HG02571 (cell line): ENCODE data around the gene ANAPC2.
A peak's percentile ranks its signal among the peaks of the same experiment; 100 is the strongest.

Experiments used
- ATAC-seq: cut with Tn5 transposase; IDR thresholded peaks from one replicate; pipeline ENCODE4 v1.9.1; 2021; ENCODE audit warnings: mild to moderate bottlenecking, moderate library complexity; ENCODE audit not compliant: unreplicated experiment

Gene ANAPC2

DNA sequence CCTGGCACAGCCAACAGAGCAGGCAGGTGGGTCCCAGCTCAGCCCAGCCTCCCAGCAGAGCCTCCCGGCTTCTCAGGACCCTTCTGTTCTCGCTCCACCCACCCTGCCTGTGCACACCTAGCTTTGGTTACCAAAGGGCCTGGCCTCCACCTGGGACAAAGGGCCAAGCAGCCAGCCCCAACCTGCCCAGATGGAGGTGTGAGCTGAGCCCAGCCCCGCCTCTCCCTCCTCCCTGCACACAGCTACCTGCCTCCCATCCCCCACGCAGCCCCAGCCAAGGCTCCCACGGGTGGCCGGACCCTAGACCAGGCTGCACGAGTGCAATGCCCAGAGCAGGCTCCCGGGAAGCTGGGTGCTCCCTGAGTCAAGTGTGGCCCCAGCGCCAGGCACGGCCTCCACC lies 6.5 kb upstream of the ANAPC2 start:
- ATAC-seq, result no peak

DNA sequence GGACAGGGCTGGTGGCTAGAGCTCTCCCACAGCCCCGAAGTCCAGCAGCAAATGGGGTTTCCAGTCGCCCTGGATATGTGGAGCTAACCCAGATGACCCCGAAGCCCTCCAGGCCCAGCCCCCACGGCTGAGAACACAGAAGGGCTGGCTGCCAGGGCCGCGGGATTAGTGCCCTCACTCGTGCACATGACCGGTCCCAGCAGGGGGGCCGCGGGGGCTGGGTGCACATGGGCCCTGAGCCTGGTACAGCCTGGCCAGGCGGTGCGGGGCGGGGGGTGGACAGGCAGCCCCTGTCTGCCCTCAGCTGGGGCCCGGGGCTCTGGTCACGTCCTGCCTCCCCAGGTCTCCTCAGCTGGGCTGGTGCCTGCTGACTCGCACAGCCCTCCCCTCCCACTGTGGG lies 6.0 kb upstream of the ANAPC2 start:
- no peak for ATAC-seq

DNA sequence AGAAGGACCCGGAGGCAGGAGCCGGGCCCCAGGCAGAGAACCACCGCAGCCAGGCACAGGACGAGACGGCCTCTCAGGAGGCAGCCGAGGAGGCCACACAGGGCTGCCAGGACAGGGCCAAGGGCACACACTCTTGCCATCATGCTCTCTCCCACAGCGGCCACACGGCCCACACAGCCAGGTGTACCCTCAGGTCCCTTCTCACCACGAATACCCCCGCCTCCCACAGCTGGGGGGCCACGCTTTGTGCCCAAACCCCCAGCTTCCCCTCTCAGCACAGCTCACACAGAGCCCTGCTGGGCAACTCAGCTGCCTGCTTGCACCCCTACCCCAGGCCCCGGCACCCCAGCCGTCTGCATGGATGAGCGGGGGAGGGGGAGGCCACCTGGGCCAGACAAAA lies 5.4 kb upstream of the ANAPC2 start:
- ATAC-seq, result no peak

DNA sequence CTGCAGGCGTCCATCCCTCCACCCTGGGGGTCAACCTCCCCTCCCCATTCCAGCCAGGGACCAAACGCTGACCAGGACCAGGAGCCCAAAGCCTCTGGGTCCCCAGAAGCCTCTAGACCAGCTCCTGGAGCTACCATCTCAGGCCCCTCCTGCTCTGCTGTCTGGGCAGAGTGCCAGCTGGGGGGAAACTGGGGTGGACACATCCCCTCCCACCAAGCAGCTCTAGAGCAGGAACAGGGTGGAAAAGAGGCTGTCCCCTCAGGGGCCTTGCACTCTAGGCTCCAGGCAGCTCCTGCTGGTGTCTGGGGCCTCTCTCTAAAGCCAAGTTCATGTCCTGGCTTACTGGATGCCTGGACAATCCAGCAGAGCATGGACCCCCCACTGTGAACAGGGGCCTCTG lies 4.5 kb upstream of the ANAPC2 start:
- no peak for ATAC-seq

DNA sequence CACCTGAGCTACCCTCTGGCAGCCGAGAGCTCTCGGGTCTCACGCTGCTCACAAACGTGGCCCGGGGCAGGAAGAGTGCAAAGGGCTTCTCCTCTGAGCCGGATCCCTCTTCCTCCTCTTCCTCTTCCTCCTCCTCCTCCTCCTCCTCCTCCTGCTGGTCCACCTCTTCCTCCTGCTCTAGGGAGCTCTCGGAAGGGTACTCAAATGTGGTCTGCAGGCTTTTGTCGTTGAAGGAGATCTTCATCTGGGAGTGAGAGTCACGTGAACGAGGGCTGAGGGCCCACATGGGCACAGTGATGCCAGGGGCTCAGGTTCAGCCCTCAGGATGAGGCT lies 4.1 kb upstream of the ANAPC2 start:
- no peak for ATAC-seq

DNA sequence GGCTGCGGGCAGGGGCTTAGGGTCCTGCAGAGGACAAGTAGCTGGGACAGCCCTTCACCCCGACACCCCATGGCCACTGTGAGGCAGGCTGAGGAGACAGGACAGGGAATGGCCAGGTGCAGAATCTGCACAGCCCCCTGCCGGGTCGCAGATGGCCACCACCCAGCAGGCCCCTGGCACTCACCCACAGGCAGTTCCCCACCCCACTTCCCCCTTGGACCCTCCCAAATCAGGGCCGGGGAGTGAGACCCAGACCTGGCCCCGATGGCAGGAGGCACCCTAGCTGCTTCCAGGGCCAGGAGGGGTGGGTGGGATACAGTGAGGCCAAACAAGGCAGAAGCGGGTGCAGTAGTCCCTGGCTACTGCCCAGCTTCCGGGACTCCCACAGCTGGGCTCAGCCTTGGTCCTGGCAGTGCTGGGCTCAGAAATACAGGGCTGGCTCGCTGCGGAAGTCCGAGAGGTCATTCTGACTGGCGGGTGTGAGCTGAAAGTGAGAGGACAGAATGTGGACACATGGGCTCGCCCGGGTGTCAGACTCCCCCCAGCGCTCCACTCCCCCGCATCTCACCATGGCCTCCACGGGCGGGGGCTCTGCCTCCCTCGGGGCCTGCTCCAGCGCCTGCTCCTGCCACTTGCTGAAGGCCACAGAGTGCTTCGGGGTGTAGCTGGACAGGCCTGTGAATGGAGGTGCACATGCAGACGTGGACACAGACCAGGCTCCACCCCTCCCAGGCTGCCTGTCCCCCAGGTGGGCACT lies 3.5 kb upstream of the ANAPC2 start:
- ATAC-seq, result no peak

DNA sequence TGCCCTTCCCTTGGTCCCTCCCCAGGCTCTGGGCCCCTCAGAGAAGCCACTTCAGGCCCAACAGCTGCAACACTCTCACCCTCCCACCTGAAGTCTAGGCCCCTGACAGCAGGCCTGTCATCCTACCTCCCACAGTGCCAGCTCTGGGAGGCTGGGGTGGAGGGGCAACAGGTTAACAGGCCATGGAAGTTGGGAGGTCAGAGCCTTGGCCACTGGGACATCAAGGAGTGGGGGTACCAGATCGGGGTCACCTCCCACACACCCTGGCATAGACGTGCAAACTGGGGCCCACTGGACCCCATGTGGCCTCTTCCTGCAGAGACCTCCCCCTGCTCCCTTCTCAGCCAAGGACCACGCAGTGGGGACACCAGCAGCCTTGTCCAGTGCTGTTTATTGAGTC lies 2.9 kb upstream of the ANAPC2 start:
- ATAC-seq, result no peak

DNA sequence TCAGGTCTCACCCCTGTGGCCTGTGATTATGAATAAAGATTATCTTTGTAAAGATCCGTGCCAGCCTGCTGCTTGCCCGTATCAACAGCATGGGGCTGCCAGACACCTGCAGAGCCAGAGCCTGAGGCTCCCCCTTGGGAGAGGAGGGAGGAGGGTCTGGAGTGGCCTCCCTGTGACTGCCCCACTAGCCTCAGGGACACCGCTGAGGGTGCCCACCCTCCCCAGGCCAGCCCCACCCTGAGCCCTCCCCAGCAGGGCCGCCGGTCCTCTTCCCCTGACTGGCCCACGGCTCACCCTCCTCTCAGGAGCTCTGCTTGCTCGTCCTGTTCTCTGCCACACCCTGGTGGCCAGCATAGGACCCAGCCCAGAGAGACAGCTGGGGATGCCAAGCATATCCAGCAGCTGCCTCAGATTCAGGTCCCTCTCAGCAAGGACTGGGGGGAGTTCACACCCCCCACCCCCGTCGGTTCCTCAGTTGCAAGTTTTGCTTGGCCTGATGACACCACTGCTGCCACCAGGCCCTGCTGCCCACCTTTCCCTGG lies 2.0 kb upstream of the ANAPC2 start:
- ATAC-seq, result no peak

DNA sequence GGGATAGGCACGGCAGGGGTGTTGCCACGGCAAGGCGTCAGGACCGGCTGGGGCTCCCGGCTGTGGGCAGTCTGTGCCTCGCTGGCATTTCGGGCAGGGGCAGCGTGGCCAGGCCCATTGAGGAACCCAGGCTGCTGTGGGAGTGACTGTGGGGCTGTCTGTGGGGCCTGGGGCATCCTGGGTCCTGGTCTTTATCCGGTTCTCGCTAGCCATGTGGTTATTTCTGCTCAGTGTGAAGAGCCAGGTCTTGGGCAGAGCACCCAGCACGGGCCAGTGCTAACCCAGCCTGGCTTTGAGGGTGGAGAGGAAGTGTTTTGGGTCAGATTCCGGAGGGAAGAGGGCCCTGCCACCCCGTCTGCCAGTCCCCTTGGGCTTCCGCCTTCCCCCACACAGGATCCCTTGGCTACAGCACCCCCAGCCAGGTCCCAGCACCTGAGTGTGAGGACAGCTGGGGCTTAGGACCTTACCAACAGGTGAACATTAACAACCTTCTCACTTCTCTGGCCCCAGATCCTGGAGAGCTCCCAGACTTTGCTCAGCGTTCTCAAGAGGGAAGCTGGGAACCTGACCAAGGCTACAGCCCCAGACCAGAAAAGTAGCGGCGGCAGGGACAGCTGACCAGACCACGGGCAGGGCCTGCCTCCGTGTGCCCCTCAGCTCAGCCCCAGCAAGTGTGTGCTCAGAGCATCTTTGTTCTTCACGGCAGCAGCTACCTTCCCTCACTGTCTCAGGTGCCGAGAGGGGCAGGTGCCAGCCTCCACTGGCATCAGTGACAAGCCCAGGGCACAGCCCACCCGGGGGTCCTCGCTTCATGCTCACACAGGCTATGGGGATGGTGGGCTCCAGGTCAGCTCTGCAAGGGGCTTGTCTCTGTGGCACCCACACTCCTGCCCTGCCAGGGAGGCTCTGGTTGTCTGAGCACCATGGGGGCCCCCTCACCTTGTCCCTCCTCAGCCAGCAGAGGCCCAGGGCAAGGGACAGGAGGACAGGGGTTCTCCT lies 1.2 kb upstream of the ANAPC2 start:
- peak; percentile 13 for ATAC-seq

DNA sequence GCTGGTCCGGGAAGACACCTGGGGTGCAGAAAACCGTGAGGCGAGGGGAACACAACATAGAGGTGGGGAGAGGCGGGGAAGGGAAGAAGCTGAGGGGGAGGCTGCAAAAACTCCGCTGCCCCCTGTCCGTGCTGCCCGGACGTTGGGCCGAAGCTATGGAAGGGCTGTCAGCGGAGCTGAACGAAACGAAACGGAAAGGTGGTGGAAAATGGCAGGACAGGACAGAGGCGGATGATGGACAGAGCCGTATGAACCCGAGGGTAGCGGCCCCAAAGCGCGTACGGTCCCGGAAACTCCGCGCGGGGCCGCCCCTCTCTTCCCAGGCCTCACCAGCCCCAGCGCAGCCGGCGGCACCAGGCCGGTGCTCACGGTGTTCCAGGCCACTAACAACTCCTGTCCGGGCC lies 272 bp downstream of the ANAPC2 start:
- ATAC-seq, result no peak

DNA sequence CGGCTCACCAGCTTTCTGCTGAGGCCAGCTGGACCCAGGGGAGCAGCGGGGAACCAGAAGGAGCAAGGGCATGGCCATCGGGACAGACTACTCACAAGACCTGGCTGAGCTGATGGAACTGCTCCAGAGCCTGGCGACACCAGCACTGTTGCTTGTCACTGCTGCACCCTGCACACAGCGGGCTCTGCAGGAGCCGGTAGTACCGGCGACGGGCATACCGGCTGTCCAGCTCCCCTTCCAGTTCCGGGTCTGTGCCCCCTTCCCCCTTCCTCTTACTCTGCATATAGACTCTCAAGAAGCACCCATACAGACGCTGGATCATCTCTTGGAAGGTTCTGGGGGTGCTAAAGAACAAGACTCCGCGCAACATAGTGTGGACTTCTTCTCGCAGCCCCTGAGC lies 974 bp downstream of the ANAPC2 start:
- no peak for ATAC-seq

DNA sequence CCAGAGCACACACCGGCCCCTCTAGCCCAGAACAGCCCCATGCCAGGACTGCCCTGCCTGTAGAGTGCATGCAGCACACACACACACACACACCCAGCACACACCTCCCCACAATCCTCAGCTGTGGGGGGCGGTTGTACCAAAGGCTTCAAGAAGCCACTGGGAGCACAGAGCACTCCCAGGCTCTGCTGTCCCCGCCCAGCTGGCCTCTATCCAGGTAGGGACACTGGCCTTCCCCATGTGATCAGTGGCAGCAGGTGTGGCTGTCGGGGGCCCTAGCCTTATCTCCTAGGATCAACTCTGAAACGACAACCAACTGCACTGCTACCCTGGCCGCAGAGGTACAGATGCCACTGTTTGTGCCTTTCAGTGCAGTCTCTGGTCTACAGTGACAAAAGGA lies 2.0 kb downstream of the ANAPC2 start:
- no peak for ATAC-seq

DNA sequence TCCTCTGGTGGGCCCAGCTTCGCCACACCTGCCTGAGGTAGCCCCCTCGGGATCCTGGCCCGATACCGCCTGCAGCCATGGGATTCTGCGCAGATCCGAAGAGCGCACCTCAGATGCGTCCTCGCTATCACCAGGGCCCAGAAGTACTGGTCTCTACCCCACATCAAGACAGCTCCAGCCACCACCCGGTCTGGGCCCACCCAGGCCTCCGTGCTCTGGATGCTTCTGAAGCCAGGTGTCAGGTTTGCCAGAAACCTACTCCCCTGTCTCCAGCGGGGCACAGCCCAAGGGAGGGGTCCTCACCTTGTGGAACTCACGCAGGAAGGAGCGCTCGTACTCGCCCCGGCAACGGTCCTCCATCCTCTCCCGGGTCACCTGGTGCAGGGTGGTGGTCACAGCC lies 2.4 kb downstream of the ANAPC2 start:
- ATAC-seq, result no peak

DNA sequence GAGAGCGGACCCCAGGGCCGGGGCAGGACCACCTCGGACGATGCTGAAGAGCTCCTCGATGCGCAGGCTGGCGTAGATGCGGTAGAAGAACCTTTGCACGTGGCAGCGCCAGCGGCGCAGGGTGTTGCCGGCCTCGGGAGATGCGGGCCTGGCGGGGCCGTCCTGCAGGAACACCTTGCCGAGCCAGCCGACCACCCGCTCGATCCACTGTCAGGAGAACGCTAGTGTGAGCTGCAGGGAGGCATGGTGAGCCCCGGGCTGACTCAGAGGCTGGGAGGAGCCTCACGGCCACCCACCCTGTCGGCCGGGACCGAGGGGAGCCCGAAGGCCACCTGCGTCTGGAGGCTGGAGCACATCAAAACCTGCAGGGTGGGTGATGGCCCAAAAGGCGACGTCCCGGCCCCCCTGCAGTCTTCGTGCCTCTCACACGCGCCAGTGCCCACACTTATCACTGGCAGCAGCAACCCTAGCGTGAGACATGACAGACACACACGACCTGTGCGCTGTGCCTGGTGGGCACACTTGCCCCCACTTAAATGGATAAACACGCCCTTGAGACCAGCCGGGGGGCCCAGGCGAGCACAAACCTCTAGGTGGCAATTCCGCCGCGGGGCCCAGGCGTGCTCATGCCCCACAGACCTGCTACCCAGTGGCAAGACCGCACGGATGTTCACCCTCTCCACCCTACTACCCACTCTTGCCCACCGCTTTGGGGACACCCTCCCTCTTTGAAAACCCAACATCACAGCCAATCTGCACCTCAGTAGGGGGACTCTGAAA lies 3.3 kb downstream of the ANAPC2 start:
- no peak for ATAC-seq

DNA sequence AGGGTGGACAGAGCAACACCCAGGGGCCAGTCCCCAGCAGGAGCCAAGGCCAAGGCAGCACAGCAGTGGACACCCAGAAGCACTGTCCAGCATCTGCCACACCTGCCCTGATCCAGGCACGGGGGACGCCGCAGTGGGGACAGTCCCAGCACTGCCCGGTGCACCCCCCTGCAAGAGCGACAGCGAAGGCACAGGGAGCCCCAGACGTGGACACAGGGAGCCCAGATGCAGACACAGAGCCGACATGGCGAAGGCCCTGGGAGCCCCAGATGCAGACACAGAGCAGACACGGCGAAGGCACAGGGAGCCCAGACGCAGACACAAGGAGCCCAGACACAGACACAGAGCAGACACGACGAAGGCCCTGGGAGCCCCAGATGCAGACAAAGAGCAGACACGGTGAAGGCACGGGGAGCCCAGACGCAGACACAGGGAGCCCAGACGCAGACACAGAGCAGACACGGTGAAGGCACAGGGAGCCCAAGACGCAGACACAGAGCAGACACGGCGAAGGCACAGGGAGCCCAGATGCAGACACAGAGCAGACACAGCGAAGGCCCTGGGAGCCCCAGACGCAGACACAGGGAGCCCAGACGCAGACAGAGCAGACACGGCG lies 4.3 kb downstream of the ANAPC2 start:
- ATAC-seq, result no peak

DNA sequence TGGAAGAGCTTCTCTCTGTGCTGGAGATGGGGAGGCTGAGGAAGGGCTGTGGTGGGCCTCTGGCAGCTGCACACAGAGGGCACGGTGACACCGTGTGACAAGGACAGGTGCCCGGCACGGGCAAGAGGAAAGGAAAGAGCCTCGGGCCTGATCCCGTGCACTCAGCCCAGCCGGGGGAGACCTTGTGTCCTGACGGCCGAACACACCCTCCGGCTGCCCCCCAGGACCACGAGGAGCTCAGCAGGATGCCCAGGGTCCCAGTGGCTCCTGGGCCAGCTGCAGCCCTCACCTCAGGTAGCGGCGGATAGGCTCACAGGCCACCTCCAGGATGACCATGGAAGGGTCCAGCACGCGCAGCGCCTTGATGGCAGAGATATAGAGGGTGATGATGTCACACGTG lies 5.5 kb downstream of the ANAPC2 start:
- ATAC-seq, result no peak

DNA sequence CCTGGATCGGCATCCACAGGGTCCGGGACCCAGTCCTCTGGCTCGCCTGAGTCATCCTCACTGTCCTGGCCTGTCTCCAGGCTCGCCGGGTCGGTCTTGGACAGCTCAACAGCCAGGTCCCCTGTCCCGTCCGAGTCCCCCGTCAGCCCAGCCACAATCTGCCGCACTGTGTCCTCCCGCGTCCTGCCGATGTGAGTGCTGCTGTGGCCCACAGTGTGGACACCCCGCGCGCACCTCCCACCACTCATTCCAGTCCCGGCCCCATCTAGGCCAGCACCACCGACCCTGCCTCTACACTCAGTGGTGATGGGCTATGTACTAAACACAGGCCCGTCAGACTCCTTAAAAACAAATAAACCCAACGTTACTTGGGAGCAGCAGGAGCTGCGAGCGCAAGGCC lies 6.7 kb downstream of the ANAPC2 start:
- no peak for ATAC-seq

DNA sequence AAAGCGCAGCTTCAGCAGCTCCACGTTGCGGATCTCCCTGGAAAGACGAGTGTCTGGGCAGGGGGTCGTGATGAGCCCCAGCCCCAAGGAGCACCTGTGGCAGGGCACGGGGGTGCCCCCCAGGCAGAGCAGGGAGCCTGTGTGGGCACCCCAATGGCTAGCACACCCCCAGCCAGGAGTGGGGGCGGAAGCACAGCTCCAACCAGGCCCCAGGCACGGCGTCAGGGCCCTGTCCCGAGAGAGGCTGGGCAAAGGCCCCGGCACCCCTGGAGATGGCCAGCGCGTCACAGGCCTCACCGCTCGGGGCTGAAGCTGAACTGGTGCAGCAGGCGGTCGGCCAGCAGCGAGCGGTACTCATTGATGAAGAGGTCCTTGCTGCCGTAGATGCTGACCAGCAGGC lies 7.9 kb downstream of the ANAPC2 start:
- no peak for ATAC-seq

DNA sequence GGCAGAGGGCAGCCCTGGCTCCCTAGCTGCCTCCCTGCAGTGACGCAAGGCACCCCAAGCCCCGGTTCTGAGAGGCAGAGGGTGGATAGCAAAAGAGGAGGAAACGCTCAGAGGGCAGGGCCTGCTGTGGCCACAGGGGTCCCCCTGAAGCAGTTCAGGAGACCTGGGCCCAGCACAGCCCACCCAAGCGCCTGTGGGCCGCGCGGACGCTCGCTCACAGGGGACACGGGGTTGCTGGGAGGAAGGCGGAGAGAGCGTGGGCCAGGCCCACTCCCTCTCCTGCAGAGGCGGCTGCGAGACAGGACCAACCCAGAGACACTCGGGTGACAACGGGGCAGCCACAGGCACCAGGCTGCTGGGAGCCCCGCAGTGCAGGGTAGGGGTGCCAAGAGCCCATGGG lies 8.6 kb downstream of the ANAPC2 start:
- ATAC-seq, result no peak

DNA sequence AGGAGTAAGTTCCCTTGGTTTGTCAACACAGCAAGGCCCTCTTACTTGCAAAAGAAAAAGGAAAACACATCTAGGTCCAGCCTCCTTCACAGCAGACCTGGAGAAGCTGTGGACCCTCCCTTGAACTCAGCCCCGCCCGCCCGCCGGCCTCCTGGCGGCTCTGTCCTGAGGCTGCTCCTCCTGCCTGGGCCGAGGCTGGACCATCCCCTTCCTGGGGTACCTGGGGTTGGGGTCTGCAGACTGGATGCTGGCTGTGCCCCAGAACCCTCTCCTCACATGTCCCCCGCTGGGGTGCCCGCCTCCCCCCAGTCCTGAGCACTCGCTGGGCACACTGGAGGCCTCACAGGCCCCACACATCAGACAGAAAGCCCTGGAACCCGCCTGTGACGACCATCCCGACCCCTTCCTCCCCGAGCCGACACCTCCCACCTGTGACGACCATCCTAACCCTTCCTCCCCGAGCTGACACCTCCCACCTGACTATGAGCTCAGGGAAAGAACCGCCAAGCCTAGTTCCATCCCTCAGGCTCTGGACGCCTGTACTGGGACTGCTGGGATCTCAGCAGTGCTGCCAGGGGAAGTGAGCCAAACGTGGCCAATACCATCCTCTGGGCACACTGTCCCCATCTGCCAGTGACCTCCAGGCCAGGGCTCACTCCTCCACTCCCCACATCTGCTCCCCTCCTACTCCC lies 9.3 kb downstream of the ANAPC2 start:
- ATAC-seq, result no peak
